COLO668 (cell line): ENCODE results near the gene SLC43A2.
"Not testable (repeated sequence)": the region's sequence is repeated elsewhere in the genome, so short reads cannot be mapped to it uniquely, and the experiment has no call there.

Source experiments
- DNase-seq: peaks from one replicate; lab custom pipeline; 2025; ENCODE audit not compliant: unreplicated experiment; lab: John Stamatoyannopoulos, UW

Gene SLC43A2

GRCh38 chr17:1542316-1542715, 86.3 kb downstream of the SLC43A2 start:
- DNase-seq, result no peak

GRCh38 chr17:1541367-1541904, 87.2 kb downstream of the SLC43A2 start:
- no peak for DNase-seq

GRCh38 chr17:1539811-1540210, 88.8 kb downstream of the SLC43A2 start:
- DNase-seq, result no peak

- DNase-seq, result no peak
Measured at GRCh38 chr17:1535737-1536136, 92.9 kb downstream of the SLC43A2 start.

- DNase-seq, result no peak
Measured at GRCh38 chr17:1533661-1534325, 94.8 kb downstream of the SLC43A2 start.

- DNase-seq, result peak; percentile 13
Measured at GRCh38 chr17:1532836-1533602, 95.6 kb downstream of the SLC43A2 start.

- DNase-seq, result no peak
Measured at GRCh38 chr17:1529863-1530262, 98.8 kb downstream of the SLC43A2 start.

GRCh38 chr17:1526876-1527275, 101.8 kb downstream of the SLC43A2 start:
- DNase-seq, result not testable (repeated sequence)

GRCh38 chr17:1522626-1523025, 106.0 kb downstream of the SLC43A2 start:
- DNase-seq, result no peak

- DNase-seq, result no peak
Measured at GRCh38 chr17:1521086-1521640, 107.5 kb downstream of the SLC43A2 start.

GRCh38 chr17:1519678-1520077, 109.0 kb downstream of the SLC43A2 start:
- DNase-seq, result no peak
